ENCODE results near the gene C2CD2. TPM values are rescaled to one million over a fixed set of nuclear protein-coding genes. Genes with fewer than 3 reads are reported as not detected.

The C2CD2 gene
- total and polyA plus RNA-seq, 2 donors (not counting 3 experiments of a cell fraction or from before 2014, with no cell fraction given) = 32.6 to 41.2 TPM

GRCh38 chr21:41898998-41899397 lies 54.8 kb downstream of the C2CD2 start:
- intact Hi-C loops (cut with micrococcal nuclease) = no loop called here
- Histone ChIP-seq H3K9ac (replicated peaks; ENCODE audit: extremely low read depth, insufficient read depth, low read length) (no peak overlapping the region), H2AFZ (ENCODE audit: low read depth, low read length) (no peak overlapping the region), H3K9me1 (replicated peaks; ENCODE audit: control insufficient read depth, extremely low read depth, insufficient read depth, low read length) (no peaks in the 10 kb centered on the region), H3K9me3 (replicated peaks; ENCODE audit: control insufficient read depth, insufficient read depth, low read length) (no peaks in the 10 kb centered on the region), H3K36me3 (ENCODE audit: control insufficient read depth in 2 of 2, extremely low read depth in 1 of 2, insufficient read depth in 2 of 2, low read length in 2 of 2) (peaks cover 9 to 29% of the 10 kb centered on the region in 2 experiments), H3K27ac (ENCODE audit: insufficient read depth, low read depth, low read length) (no peak overlapping the region), H3K4me3 (replicated peaks in 1 of 3; ENCODE audit: insufficient read depth in 1 of 3, low read depth in 1 of 3, low read length in 3 of 3) (no peak overlapping the region), H4K20me1 (replicated peaks; ENCODE audit: control insufficient read depth, extremely low read depth, insufficient read depth, low read length) (no peaks in the 10 kb centered on the region), H3K79me2 (ENCODE audit: control insufficient read depth, insufficient read depth, low read length) (no peaks in the 10 kb centered on the region), H3K4me2 (ENCODE audit: insufficient read depth, low read length) (no peak overlapping the region), H3K27me3 (ENCODE audit: control insufficient read depth in 2 of 2, insufficient read depth in 2 of 2, low read length in 2 of 2) (no peaks in the 10 kb centered on the region), H3K4me1 (ENCODE audit: control insufficient read depth, extremely low read depth, insufficient read depth, low read length) (peaks cover 15% of the 10 kb centered on the region)
- ChIA-PET CTCF (interaction anchor here (0.7 to 1.1 kb wide), 2 partner anchors 13 to 218 kb away, joined by 3 read pairs; no protein-coding TSS in a partner anchor), POLR2A (no interaction called here)
- dilution Hi-C loops (cut with MboI; ENCODE audit: extremely low pct_ligation_motif_present, low sequenced_read_pairs) = no loop called here
- BruUV-seq (replicated peaks) = no TSS peak
- no peak for DNase-seq (ENCODE audit: low read depth, low spot score)
- TF ChIP-seq GATA2 (IDR thresholded peaks at IDR 0.05; ENCODE audit: insufficient read depth, insufficient read length, low read depth, low read length) (no peak), CTCF (IDR thresholded peaks at IDR 0.05; ENCODE audit: extremely low read depth in 1 of 2, insufficient read depth in 1 of 2, low read depth in 1 of 2, low read length in 2 of 2) (no peak), MYC (IDR thresholded peaks at IDR 0.05; ENCODE audit: low read depth, low read length) (no peak), MAX (IDR thresholded peaks at IDR 0.05; ENCODE audit: insufficient read depth, insufficient read length) (no peak), FOS (IDR thresholded peaks at IDR 0.05; ENCODE audit: borderline replicate concordance, insufficient read depth, low read length) (no peak), JUN (IDR thresholded peaks at IDR 0.05; ENCODE audit: borderline replicate concordance, insufficient read depth, insufficient read length, low read depth) (no peak), POLR2AphosphoS5 (IDR thresholded peaks at IDR 0.05; ENCODE audit: insufficient read depth, low read depth, low read length) (no peak), POLR2A (IDR thresholded peaks at IDR 0.05; ENCODE audit: low read depth, low read length) (no peak), EZH2 (IDR thresholded peaks at IDR 0.05; ENCODE audit: borderline replicate concordance, low read depth, low read length, severe bottlenecking) (no peak)
- no peak for FAIRE-seq

All from endothelial cell of umbilical vein (primary cell).